Activated T-helper 1 cell treated with anti-CD3 and anti-CD28 coated beads, Interleukin-2, amount 50 U/mL, for 16 hours (primary cell): ENCODE data around the gene AGRN.
"Not testable (repeated sequence)": the region's sequence is repeated elsewhere in the genome, so short reads cannot be mapped to it uniquely, and the experiment has no call there.

Experiments
- DNase-seq, 2 donors: peaks; one replicate each; pipeline ENCODE4 v3.0.0-alpha.2; 2020; ENCODE audit warnings: low read depth in 1 of 2, low spot score in 1 of 2

Gene AGRN

DNA sequence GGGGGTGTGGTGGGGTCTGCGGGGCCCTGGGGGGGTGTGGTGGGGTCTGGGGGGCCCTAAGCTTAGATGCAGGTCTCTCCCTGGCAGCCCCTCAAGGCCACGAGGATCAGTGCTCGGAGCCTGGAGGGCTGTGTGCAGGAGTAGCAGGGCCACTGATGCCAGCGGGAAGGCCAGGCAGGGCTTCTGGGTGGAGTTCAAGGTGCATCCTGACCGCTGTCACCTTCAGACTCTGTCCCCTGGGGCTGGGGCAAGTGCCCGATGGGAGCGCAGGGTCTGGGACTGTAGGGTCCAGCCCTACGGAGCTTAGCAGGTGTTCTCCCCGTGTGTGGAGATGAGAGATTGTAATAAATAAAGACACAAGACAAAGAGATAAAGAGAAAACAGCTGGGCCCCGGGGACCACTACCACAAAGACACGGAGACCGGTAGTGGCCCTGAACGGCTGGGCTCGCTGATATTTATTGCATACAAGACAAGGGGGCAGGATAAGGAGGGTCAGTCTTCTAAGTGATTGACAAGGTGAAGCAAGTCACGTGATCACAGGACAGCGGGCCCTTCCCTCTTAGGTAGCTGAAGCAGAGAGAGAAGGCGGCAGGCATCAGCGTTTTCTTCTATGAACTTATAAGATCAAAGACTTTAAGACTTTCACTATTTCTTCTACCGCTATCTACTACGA, 45.5 kb downstream of the AGRN start:
- no peak for DNase-seq

DNA sequence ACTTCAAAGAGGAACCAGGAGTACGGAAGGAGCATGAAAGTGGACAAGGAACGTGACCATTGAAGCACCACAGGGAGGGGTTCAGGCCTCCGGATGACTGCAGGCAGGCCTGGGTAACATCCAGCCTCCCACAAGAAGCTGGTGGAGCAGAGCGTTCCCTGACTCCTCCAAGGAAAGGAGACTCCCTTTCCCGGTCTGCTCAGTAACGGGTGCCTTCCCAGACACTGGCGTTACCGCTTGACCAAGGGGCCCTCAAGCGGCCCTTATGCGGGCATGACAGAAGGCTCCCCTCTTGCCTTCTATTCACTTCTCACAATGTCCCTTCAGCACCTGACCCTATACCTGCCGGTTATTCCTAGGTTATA, 46.0 kb downstream of the AGRN start:
- not testable (repeated sequence) for DNase-seq

DNA sequence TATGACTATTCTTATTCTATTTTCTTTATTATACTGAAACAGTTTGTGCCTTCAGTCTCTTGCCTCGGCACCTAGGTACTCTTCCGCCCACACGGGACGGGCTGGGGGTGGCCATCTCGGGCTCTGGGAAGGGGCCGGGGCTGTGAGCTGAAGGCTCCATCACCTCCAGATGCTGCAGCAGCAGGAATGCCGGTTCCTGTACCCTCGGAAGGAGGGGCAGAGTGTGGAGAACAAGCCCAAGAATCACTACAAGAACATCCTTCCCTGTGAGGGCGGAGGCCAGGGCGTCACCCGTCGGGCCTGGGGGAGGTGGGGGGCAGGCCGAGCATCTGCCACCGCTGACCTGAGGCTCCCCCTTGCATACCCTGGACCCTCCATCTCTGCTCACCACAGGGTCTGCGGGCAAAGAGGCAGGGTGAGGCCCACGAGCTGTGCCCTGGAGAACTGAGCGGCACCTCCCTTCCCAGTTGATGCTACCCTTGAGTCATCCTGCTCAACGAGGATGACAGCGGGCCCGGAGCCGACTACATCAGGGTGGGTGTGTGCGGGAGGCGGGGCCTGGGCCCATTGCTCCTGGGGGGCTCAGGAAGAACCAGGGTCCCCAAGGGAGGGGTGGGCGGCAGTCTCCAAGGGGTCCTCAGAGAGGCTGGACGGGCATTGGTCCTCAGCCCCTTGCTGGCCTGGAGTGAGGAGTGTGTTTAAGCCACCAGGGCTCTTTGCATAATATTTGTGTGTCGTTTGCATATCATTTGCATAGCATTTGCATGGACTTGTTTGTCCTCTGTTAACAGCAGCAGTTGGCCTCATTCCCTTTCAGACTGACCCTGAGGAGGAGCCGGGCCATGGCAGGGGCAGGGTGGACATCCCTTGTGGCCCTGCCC, 46.7 kb downstream of the AGRN start:
- no peak for DNase-seq

DNA sequence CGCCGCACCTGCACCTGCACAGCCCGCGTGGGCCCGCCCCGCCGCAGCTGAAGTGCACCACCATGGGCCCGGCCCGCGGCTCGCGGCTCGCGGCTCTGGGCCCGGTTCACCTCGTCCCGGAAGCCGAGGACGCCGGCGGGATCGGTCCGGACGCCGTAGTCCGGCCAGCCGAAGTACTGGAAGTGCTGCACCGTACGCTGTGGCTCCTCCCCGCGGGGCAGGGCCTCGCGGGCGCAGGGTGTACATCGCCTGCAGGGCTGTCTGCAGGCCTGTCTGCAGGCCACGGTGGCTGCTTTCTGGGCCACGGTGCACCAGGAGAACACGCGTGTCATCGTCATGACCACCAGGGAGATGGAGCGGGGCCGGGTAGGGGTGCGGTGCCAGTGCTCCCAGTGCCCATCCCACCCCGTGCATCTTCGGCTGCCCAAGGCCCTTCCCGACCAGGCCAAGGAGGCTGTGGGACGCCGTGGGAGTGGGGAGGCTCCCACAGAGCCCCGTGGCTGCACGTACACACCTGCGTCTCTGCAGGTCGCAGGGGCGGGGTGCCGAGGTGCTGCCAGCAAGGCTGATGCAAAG, 47.5 kb downstream of the AGRN start:
- DNase-seq, result no peak

DNA sequence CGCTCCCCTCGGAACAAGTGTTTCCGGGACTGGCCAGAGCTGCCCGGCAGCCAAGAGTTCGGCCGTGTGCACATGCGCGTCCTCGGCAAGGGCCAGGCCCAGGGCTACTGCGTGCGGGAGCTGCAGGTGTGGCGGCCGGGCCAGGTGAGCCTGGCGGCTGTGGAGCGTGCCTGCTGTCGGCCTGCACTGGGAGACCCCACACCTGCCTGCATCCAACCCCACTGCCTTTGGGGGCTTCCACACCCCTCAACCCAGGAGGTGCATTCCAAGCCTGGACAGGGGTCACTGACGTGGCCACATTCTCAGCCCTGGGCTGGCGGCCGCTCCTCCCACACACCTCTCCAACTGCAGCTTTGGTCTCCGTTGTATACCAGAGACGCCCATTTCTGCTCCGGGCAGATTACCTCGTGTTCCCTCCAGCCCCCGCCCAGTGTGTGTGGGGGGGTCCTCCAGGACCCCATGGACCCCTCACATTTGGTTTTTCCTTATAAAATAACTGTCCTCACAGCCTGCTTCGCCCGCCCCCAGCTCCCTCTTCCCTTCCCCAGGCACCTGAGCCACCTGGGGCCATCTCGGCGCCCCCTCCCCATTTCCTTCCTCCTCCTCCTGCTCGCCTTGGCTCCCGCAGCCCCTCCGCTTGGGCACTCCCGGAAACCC, 48.1 kb downstream of the AGRN start:
- no peak for DNase-seq

DNA sequence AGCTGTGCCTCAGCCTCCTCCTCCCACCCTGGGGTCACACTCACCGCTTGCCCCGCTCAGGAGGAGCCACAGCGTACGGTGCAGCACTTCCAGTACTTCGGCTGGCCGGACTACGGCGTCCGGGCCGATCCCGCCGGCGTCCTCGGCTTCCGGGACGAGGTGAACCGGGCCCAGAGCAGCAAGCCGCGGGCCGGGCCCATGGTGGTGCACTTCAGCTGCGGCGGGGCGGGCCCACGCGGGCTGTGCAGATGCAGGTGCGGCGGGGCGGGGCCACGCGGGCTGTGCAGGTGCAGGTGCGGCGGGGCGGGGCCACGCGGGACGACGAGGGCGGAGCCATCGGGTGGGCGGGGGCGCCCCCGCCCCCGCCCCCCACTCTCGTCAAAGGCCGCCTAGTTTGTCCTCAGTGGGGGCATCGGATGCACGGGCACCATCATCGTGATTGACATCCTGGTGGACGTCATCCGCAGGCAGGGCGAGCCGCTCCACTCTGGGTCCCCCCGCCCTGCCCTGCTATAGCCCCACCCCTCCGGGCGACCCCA, 48.7 kb downstream of the AGRN start:
- DNase-seq, result peak; percentile 22 to 35

DNA sequence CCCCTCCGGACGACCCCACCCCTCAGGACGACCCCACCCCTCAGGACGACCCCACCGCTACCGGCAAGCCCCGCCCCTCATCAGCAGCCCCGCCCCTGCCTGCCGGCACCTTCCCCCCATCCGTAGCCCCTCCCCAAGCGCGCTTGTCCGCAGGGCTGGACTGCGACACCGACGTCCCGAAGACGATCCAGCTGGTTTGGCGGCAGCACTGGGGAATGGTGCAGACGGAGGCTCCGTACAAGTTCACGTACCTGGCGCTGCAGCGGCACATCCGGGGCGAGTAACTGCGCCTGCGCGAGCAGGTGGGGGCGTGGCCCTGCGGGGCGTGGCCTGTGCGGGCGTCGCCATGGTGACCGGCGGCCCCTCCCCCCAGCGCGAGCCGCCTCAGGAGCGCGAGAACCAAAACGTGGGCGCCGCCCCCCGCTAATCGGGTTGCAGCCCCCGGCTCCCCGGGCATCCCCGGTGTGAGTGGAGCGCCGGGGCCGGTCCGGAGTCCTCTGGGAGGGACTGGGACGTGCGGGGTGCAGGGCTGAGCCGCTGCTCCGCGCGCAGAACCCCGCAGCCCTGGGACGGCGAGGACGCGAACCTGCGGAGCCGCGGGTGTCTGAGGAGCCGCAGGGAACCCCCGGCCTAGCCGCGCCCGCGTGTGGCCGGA, 49.3 kb downstream of the AGRN start:
- DNase-seq, result peak; percentile 86 to 87

DNA sequence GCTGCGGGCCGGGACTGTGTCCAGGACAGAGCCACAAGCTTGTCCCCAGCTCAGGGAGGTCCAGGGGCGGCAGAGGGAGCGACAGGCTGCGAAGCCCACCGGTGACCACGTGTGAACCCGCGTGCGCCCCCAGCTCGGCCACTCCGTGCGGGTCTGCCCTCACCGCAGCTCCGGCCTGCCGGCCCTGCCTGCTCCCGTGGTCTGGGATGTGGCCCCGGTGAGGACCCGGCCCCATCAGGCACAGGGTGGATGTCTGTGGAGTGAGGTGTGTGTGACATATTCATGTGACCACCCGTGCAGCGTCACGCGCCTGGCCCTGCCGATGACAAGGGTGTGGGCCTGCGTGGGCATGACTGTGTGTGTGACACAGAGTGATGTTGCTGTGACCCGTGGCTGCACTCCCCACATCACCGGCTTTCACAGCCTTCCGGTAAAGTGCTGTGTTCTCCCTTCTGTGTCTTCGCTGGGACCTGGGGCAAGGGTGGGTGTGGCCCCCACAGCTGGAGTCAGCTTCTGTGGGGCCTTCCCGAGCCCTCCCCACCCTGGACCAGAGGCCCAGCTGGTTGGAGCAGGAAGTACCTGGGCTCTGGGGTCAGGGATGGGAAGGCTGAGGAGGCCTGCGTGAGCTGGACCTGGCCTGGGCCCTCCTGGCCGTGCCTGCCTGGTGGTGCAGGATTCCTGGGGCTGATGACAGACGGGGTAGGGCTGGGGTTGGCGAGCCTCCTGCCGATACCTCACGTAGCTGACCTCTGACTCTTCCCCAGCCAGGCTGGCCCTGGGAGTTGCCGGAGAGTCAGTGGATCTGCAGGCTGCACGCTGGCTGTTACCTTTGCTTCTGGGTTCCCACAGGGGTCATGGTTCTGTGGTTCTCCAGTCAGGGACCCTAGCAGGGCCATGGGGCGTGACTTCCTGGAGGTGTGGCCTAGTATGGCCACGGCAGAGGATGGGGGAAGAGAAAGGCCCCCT, 50.1 kb downstream of the AGRN start:
- DNase-seq, result no peak

DNA sequence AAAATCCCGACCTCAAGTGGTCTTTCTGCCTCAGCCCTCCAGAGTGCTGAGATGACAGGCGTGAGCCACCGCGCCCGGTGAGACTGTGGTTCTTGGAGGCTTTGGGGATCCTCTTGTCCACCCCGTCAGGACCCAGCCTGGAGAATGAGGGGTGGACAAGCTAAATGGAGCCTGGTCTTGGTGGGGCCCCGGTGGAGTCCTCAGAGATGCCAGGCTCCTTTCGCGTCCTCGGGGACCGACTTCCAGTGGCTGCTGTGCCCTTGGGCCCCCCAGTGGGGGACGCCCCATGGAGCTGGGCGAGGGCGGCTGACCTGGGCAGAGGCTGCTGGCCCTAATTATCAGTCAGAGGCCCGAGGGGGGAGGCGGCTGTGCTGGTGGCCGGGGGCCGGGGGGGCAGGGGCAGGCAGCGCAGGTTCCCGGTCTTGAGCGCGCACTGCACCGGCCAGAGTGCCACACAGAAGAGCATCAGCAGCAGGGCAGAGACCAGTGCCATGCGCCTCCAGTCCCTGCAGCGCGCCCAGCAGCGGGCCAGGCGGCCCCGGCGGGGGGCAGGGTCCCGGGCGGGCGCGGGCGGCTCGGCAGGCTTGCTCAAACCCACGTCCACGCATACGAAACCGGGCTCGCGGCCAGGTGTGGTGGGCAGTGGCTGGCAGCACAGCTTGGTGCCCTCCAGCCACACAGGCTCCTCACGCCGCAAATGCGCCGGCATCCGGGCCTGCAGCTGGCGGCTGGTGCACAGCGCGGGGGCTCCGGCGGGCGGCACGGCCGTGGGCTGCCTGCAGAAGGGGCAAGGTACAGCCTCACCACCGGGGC, 51.8 kb downstream of the AGRN start:
- DNase-seq, result no peak

DNA sequence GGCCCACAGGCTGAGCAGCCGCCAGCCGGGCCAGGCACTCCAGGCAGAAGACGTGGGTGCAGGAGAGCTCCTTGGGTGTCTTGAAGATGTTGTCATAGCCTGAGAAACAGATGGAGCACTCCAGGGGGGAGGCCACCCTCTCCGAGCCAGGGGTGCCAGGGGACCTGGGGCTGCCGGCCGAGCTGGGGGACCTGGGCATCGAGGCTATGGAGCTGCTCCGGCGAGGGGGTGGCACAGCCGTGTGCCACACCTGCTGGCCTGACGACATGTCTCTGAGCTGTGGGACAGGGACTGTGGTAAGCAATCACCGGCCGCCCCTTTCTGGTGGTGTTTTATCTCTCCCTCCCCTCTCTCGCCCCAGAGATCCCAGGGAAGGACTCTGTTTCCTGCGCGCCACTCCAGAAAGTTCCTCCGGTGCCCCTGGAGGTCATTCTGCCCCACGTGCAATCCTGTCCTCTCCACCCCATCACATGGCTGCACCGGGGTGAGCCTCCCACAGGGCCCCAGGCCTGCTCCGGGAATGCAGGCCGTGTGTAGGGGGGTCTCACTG, 52.5 kb downstream of the AGRN start:
- DNase-seq, result no peak

DNA sequence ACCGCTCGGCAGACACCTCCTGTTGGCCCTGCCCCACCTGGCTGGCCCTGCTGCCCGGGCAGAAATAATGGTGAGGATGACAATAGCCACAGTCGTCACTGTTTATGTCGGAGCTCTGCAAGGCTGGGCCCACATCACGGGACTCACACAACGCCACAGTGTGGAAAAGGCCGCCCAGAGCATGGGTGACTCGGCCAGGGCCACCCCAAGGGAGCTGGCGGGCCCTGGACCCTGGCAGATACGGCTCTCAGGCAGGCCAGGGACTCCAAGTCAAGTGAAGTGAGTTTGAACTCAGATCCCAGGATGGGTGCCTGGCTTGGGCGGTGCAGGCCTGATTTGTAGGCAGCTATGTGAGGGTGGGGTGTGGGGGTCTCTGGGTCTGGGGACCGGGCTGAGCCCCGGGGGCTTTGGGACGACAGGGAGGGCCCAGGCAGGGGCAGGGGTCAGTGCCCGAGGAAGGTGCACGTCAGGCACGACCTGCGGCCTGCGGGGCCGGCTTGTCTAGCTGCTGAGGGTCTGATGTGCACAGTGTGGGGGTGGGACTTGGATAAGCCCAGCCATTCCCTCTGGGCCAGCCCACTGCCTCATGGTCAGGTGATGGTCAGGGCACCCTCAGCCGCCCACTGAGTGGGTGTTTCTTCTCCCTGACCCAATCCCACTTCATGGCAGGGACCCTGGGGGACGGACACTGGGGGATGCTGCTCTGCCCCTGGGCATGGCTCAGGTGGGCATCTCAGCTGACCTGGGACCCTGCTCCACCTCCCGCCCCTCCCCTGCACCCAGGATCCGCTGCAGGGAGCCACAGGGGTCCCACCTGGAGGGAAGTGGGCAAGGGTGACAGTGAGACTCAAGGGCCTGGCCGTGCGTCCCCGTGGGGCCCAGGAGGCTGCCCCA, 53.2 kb downstream of the AGRN start:
- DNase-seq, result no peak

DNA sequence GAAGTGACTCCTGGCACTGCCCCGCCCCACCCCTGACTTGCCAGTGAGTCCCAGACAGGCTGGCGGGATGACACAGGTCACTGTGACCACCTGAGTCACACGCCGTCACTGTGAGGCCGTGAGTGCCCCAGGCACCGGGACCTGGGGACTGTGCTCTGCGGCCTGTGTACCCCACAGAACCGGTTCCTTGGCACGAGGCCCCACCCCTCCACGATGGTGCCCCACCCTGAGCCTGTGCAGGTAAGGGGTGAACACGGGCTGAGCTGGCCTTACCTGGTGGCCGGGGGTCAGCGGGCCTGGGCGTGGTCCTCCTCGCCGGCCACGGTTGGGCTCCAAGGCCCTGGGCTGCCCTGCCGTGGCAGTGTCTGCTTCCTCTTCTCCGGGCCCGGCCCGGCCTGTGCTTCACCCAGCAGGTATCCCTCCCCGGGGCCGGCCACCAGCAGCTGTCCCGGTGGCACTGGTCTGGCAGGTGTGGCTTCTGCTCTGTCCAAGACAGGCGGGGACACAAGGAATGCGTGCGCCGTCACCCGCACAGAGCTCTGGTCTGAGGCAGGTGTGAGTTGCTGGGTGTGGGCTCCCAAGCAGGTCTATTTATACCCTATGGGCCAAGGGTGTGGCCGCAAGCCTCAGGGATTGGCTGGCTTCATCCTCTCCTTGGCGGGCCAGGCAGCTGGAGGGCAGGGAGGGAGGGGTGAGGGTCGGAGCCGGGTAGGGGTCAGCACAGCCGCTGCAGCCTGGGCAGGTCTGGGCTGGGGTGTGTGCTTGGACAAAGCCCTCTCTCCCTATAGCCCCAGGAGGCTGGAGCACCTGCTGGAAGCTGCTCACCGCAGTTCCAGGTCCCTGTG, 54.0 kb downstream of the AGRN start, which contains the start of gene RNF223:
Gene RNF223 (minus strand): TSS at position 564 of the 845 bp plus-strand sequence. CDS start 1,740 bp downstream, outside the sequence.
- DNase-seq, result no peak

DNA sequence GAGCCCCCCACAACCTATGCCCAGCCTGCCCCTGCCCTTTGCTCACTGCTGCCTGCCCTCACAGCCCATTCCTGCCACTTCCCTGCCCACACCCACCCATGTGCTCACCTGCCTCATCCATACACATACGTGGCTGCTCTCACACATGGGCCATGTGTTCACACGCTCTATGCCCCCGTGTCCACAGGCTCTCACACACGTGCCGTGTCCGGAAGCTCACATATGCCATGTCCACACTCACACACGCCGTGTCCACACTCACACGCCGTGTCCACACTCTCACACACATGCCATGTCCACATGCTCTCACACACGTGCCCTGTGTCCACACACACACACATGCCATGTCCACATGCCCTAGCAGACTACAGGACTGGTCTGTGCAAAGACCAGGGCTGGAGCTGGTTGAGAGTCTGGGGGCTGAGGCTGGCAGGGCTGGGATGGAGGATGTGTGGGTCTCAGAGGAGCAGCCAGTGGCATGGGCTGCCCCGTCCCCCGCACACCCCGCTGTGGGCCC, 54.8 kb downstream of the AGRN start:
- no peak for DNase-seq

DNA sequence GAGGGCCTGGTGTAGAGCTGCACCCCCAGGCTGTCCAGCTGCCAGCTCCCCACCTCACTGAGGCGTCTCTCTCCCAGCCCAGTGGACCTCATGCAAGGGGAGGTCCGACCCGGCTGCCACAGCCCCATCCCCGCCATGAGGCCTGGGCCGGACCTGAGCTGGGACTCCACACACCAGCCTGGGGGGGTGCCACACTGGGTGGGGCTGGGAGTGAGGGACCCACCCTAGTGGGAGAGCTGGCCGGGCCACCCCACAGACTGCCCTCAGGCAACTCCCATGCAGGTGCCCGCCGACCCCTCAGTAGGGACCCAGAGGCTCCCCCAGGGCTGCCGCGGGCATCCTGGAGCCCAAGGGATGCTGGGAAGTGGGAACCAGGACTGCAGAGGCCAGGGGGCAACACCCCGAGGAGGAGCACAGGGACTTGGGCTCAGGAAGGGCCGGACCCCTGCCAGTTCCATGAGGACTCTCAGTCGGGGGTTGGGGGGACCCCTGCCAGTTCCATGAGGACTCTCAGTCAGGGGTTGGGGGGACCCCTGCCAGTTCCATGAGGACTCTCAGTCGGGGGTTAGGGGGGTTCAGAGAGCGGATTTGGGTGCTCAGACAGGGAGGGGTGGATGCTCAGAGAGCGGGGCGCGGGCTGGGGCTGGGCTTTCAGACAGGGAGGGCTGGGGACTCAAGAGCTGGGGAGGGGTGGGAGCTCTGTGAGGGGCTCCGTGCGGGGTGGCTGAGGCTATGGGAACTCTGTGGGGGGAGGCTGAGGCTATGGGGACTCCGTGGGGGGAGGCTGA, 55.4 kb downstream of the AGRN start:
- no peak for DNase-seq

DNA sequence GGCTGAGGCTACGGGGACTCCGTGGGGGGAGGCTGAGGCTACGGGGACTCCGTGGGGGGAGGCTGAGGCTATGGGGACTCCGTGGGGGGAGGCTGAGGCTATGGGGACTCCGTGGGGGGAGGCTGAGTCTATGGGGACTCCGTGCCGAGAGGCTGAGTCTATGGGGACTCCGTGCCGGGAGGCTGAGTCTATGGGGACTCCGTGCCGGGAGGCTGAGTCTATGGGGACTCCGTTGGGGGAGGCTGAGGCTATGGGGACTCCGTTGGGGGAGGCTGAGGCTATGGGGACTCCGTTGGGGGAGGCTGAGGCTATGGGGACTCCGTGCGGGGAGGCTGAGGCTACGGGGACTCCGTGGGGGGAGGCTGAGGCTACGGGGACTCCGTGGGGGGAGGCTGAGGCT, 57.5 kb downstream of the AGRN start:
- not testable (repeated sequence) for DNase-seq
